ENCODE measurements around the gene GLYATL2. TPM values are rescaled to one million over a fixed set of nuclear protein-coding genes. Genes with fewer than 3 reads are reported as not detected.

GLYATL2 gene
- polyA plus RNA-seq, 1 donor from 2014 or later: not detected

DNA sequence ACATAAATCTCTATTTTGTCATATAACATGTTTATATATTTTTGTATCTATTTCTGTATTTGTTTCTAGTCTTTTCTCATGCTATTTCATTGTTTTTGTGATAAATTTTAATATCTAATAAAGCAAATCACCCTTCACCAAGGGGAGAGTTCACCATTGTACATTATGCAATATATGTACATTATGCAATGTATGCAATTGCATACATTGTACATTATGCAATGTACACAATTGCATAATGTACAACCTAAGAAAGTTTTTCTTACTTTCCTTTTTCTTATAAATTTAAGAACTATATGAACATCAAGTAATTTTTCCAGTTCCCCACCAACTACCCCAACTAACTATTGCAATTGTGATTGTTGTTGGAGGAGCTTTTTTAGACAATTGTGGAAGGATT, 44.1 kb upstream of the GLYATL2 start:
- Histone ChIP-seq H3K9me2 (ENCODE audit: insufficient read depth, low read length) (no peaks in the 10 kb centered on the region), H3K27me3 (ENCODE audit: insufficient read depth, low read depth, low read length) (no peaks in the 10 kb centered on the region), H3K4me2 (ENCODE audit: low read length) (no peak overlapping the region), H3K27ac (ENCODE audit: low read length) (no peak overlapping the region), H3K4me3 (ENCODE audit: low read length) (no peak overlapping the region), H3K36me3 (ENCODE audit: insufficient read depth, low read length) (no peaks in the 10 kb centered on the region), H4K20me1 (ENCODE audit: insufficient read depth) (no peaks in the 10 kb centered on the region), H3K9ac (ENCODE audit: low read length) (no peak overlapping the region), H2AFZ (ENCODE audit: low read depth, low read length) (no peak overlapping the region), H3K79me2 (replicated peaks; ENCODE audit: insufficient read depth, low read length) (no peaks in the 10 kb centered on the region), H3F3A (ENCODE audit: insufficient read depth, low read length, poor library complexity, severe bottlenecking) (no peaks in the 10 kb centered on the region), H3K9me3 (ENCODE audit: low read length) (no peaks in the 10 kb centered on the region)
- TF ChIP-seq POLR2AphosphoS5 (IDR thresholded peaks at IDR 0.05) (no peak), MXI1 (conservative IDR thresholded peaks at IDR 0.05; ENCODE audit: poor library complexity, severe bottlenecking) (no peak)

DNA sequence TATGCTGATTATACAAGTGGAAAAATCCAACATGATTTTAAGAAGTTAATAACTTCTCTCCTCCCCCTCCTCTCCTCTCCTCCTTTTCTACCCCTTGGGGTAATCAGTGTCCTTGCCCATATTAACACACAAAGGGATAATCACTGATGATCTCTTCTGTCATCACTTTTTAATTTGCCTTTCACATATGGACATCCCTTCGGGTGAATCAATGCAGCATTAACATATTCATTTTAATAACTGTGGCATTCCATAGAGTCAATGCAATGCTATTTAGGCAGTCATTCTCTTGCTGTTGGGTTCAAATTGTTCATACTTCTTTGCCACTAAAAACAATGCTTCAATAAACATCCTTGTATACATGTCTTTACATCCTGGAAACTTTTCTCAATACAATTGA, 42.9 kb upstream of the GLYATL2 start:
- no peak overlapping the region for H3K9ac ChIP-seq (ENCODE audit: low read length)
- H3K4me2 ChIP-seq (ENCODE audit: low read length): no peak overlapping the region
- no peaks in the 10 kb centered on the region for H3K79me2 ChIP-seq (replicated peaks; ENCODE audit: insufficient read depth, low read length)
- H3K36me3 ChIP-seq (ENCODE audit: insufficient read depth, low read length): no peaks in the 10 kb centered on the region
- no peaks in the 10 kb centered on the region for H3K27me3 ChIP-seq (ENCODE audit: insufficient read depth, low read depth, low read length)
- no peak for TF ChIP-seq REST (IDR thresholded peaks at IDR 0.05; ENCODE audit: borderline replicate concordance)
- TF ChIP-seq EP300 (conservative IDR thresholded peaks at IDR 0.05; ENCODE audit: poor library complexity, severe bottlenecking): no peak
- no peak for TF ChIP-seq SMC3 (conservative IDR thresholded peaks at IDR 0.05; ENCODE audit: poor library complexity)
- no peak for TF ChIP-seq RAD21 (conservative IDR thresholded peaks at IDR 0.05)
- no peak for TF ChIP-seq TAF1 (IDR thresholded peaks at IDR 0.05; ENCODE audit: low read depth)
- TF ChIP-seq EZH2 (IDR thresholded peaks at IDR 0.05; ENCODE audit: borderline replicate concordance, insufficient read depth, low read length, poor library complexity, severe bottlenecking): no peak
- no peak for TF ChIP-seq POLR2AphosphoS5 (IDR thresholded peaks at IDR 0.05)
- TF ChIP-seq MXI1 (conservative IDR thresholded peaks at IDR 0.05; ENCODE audit: poor library complexity, severe bottlenecking): no peak
- TF ChIP-seq CTCF (IDR thresholded peaks at IDR 0.05; ENCODE audit: poor library complexity, severe bottlenecking): no peak
- no peaks in the 10 kb centered on the region for H4K20me1 ChIP-seq (ENCODE audit: insufficient read depth)
- no peaks in the 10 kb centered on the region for H3F3A ChIP-seq (ENCODE audit: insufficient read depth, low read length, poor library complexity, severe bottlenecking)
- H3K9me3 ChIP-seq (ENCODE audit: low read length): no peaks in the 10 kb centered on the region
- H3K4me3 ChIP-seq (ENCODE audit: low read length): no peak overlapping the region
- H3K27ac ChIP-seq (ENCODE audit: low read length): no peak overlapping the region
- H2AFZ ChIP-seq (ENCODE audit: low read depth, low read length): no peak overlapping the region
- H3K9me2 ChIP-seq (ENCODE audit: insufficient read depth, low read length): no peaks in the 10 kb centered on the region

DNA sequence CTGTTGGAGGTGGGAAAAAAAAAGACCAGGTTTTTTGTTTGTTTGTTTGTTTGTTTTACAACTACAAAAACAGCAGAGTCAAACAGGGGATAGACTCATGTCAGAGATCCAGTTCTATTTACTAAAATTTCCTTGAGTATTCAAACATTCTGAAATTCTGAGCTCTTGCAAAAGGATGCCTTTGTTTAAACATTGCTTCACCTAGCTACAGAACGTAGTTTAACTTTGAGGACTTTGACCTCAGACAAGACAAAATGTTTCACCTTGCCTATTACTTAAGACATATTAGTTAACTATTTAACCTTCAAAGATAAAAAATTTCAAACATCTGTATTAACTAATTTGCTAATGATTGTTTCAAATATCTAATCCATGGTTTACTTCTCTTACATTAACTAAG, 36.1 kb upstream of the GLYATL2 start:
- H3F3A ChIP-seq (ENCODE audit: insufficient read depth, low read length, poor library complexity, severe bottlenecking): no peaks in the 10 kb centered on the region
- no peak overlapping the region for H2AFZ ChIP-seq (ENCODE audit: low read depth, low read length)
- H3K9me2 ChIP-seq (ENCODE audit: insufficient read depth, low read length): no peaks in the 10 kb centered on the region
- no peak overlapping the region for H3K27ac ChIP-seq (ENCODE audit: low read length)
- H3K27me3 ChIP-seq (ENCODE audit: insufficient read depth, low read depth, low read length): no peaks in the 10 kb centered on the region
- H4K20me1 ChIP-seq (ENCODE audit: insufficient read depth): no peaks in the 10 kb centered on the region
- H3K4me3 ChIP-seq (ENCODE audit: low read length): no peak overlapping the region
- no peak for TF ChIP-seq TAF1 (IDR thresholded peaks at IDR 0.05; ENCODE audit: low read depth)
- TF ChIP-seq MXI1 (conservative IDR thresholded peaks at IDR 0.05; ENCODE audit: poor library complexity, severe bottlenecking): no peak
- TF ChIP-seq RAD21 (conservative IDR thresholded peaks at IDR 0.05): no peak
- TF ChIP-seq EP300 (conservative IDR thresholded peaks at IDR 0.05; ENCODE audit: poor library complexity, severe bottlenecking): no peak
- no peak for TF ChIP-seq SMC3 (conservative IDR thresholded peaks at IDR 0.05; ENCODE audit: poor library complexity)
- TF ChIP-seq CTCF (IDR thresholded peaks at IDR 0.05; ENCODE audit: poor library complexity, severe bottlenecking): no peak
- TF ChIP-seq POLR2AphosphoS5 (IDR thresholded peaks at IDR 0.05): no peak
- no peak for TF ChIP-seq REST (IDR thresholded peaks at IDR 0.05; ENCODE audit: borderline replicate concordance)
- no peak for TF ChIP-seq EZH2 (IDR thresholded peaks at IDR 0.05; ENCODE audit: borderline replicate concordance, insufficient read depth, low read length, poor library complexity, severe bottlenecking)
- H3K36me3 ChIP-seq (ENCODE audit: insufficient read depth, low read length): no peaks in the 10 kb centered on the region
- no peak overlapping the region for H3K9ac ChIP-seq (ENCODE audit: low read length)
- H3K79me2 ChIP-seq (replicated peaks; ENCODE audit: insufficient read depth, low read length): no peaks in the 10 kb centered on the region
- H3K9me3 ChIP-seq (ENCODE audit: low read length): no peaks in the 10 kb centered on the region
- no peak overlapping the region for H3K4me2 ChIP-seq (ENCODE audit: low read length)
